Stimulated activated CD8-positive, alpha-beta memory T cell treated with anti-CD3 and anti-CD28 coated beads, Interleukin-7, amount 100 ng/mL, for 4 hours (primary cell): Measurements from ENCODE around the gene ZNF133.

ENCODE experiments used
- DNase-seq, 2 donors: peaks; one replicate each; pipeline ENCODE4 v3.0.0-alpha.2; 2020; ENCODE audit warnings: low read depth in 2 of 2

Gene ZNF133

DNA sequence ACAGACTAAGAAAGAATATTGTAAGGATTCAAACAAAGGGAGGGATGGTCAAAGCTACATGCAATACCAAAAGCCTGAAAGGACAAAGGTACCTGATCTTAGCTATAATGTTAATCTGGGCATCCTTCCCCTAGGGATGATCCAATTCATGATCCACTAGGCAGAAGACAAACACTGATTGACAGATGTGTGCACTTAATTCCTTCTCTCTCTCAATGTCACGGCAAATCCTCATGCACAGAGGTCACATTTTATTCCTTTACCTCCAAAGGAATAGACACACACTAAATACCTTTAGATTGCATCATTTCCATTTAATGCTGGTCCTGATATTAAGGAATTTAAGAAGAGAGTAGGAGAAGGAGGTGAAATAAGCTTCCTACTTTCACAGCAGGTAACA is 73.4 kb downstream of the ZNF133 start:
- DNase-seq: no peak

DNA sequence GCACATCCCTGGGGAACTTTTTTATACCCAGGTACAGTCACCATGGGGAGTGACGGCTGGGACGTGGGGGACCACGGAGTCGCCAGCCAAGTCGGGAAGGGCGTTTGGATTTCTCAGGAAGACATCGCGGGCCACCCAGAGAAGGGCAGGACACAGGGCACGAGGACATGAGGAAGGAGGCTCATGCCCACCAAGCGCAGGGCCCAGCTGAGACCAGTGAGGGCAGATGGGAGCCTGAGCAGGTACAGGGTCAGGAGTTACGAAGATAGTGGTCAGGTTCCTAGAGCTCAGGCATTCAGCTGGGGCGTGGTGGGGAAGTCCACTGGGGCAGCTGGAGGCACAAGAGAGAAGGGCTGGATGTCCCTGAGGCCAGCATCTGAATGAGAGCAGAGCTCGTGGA is 74.6 kb downstream of the ZNF133 start:
- DNase-seq: no peak

DNA sequence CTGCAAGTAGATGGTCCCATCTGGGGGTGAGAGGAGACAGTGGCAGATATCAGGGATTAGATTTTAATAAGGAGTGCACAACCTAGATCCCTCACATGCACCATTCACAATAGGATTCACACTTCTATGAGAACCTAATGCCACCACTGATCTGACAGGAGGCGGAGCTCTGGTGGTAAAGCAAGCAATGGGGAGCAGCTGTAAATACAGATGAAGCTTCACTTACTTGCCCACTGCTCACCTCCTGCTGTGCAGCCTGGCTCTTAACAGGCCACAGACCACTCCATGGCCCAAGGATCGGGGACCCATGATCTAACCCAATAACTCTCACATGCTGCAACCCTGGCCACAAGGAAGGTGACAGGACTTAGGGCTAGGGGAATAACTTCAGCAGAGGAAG is 75.4 kb downstream of the ZNF133 start:
- DNase-seq: no peak

DNA sequence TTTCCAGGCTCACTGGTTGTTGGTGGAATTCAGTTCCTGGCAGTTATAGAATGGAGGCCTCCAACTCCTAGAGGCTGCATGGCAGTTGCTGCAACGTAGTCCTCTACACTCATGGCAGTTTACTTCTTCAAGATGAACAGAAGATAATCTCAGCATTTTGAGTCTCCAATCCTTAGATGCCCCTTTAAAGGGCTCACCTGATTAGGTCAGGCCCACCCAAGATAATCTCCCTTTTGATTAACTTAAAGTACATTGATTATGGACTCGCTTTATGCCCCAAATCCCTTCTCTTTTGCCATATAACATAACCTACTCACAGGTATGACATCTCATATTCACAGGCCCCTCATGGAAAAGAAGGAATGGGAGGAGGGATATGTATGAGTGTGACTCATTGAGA is 76.4 kb downstream of the ZNF133 start:
- no peak for DNase-seq
